ENCODE measurements around the gene MIP.
"Not testable (repeated sequence)": the region's sequence is repeated elsewhere in the genome, so short reads cannot be mapped to it uniquely, and the experiment has no call there.

Gene MIP

GRCh38 chr12:56454557-56454956, at the start of gene MIP:
Gene MIP (minus strand): TSS chr12:56454657. CDS start chr12:56454613, 44 bp downstream.
- no peak for DNase-seq

DNA sequence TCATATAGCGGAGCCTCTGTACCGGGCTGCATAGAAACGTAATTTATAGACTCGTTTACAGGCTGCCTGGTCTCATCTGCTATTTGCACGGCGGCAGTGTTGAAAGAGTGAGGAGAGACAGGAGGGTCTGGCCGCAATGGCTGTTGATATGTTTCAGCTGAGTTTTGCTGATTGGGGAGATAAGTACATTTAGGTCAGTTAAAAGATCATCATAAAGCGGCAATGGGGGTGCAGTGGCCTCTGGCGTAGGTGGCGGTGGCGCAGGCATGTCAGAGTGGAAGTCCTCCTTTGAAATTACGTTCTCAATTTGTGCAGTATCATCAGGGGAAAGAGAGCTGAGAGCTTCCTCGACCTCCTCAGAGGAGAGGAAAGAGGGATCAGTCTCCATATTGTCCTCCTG, 45.4 kb upstream of the MIP start:
- not testable (repeated sequence) for DNase-seq

DNA sequence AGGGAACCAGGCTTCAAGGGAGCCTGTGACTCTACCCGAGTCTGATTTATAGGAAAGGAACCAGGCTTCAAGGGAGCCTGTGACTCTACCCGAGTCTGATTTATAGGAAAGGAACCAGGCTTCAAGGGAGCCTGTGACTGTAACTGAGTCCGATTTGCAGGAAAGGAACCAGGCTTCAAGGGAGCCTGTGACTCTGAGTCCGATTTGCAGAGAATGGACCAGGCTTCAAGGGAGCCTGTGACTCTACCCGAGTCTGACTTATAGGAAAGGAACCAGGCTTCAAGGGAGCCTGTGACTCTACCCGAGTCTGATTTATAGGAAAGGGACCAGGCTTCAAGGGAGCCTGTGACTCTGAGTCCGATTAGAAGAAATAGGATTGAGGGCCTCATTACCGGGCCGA, 45.0 kb upstream of the MIP start:
- not testable (repeated sequence) for DNase-seq

DNA sequence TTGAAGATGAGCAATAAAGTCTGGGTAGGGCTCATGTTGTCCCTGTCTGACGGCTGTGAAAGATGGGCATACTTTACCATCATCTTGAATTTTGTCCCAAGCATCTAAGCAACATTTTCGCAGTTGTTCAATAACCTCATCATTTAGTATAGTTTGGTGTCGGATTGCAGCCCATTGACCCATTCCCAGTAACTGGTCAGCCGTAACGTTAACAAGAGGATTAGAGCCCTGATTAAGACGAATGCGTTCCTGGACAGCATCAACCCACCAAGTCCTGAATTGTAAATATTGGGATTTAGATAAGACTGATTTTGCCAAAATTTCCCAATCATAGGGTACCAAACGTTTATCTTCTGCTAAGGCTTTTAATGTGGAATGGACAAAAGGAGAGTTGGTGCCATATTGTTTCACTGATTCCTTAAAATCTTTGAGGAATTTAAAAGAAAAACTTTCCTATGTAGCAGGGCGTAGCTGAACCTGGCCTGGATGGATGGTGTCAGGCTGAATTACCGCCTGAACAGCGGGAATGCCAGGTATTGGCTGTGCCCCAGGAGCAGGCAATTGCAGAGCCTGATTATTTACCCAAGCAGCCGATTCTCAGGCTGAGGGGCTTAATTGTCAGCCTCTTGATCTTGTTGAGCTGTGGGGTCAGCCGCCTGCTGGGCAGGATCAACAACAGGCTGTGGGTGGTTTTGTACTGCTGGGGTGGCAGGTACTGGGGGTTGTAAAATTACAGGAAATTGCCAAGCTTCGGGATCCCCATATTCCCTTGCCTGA, 43.9 kb upstream of the MIP start:
- DNase-seq, result not testable (repeated sequence)

GRCh38 chr12:56496704-56497103, 42.2 kb upstream of the MIP start:
- DNase-seq, result peak; percentile 55

DNA sequence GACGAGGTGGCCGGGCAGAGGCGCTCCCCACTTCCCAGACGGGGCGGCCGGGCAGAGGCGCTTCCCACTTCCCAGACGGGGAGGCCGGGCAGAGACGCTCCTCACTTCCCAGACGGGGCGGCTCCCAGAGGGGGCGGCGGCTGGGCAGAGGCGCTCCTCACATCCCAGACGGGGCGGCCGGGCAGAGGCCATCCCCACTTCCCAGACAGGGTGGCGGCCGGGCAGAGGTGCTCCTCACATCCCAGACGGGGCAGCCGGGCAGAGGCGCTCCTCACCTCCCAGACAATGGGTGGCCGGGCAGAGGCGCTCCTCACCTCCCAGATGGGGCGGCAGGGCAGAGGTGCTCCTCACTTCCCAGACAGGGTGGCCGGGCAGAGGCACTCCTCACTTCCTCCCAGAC, 40.0 kb upstream of the MIP start:
- DNase-seq, result not testable (repeated sequence)

- DNase-seq, result not testable (repeated sequence)
Observed at GRCh38 chr12:56494106-56494415, 39.6 kb upstream of the MIP start.

DNA sequence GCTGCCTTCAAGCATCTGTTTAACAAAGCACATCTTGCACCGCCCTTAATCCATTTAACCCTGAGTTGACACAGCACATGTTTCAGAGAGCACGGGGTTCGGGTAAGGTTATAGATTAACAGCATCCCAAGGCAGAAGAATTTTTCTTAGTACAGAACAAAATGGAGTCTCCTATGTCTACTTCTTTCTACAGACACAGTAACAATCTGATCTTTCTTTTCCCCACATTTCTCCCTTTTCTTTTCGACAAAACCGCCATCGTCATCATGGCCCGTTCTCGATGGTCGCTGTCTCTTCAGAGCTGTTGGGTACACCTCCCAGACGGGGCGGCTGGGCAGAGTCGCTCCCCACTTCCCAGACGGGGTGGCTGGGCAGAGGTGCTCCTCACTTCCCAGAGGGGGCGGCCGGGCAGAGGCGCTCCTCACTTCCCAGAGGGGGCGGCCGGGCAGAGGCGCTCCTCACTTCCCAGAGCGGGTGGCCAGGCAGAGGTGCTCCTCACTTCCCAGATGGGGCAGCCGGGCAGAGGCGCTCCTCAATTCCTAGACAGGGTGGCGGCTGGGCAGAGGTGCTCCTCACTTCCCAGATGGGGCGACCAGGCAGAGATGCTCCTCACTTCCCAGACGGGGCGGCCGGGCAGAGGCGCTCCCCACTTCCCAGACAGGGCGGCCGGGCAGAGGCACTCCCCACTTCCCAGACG, 39.1 kb upstream of the MIP start:
- not testable (repeated sequence) for DNase-seq

DNA sequence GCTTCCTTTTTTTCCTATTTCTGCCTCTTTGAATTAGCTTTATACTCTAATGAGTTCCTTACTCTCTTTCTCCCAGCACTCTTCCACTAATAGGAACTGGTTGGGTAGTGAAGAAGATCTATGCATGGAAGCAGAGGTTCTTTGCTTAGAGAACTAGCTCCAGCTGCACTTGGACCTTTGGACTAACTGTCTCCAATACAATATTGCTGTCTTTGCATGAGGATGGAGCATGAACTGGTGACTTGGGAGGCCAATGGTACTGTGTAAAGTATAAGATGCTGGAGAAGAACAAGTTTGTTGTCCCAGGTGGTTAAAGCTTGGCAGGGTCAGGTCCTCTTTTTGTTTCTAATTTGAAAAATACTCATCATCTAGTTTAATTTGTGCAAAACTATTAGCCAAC, 35.9 kb upstream of the MIP start:
- no peak for DNase-seq

DNA sequence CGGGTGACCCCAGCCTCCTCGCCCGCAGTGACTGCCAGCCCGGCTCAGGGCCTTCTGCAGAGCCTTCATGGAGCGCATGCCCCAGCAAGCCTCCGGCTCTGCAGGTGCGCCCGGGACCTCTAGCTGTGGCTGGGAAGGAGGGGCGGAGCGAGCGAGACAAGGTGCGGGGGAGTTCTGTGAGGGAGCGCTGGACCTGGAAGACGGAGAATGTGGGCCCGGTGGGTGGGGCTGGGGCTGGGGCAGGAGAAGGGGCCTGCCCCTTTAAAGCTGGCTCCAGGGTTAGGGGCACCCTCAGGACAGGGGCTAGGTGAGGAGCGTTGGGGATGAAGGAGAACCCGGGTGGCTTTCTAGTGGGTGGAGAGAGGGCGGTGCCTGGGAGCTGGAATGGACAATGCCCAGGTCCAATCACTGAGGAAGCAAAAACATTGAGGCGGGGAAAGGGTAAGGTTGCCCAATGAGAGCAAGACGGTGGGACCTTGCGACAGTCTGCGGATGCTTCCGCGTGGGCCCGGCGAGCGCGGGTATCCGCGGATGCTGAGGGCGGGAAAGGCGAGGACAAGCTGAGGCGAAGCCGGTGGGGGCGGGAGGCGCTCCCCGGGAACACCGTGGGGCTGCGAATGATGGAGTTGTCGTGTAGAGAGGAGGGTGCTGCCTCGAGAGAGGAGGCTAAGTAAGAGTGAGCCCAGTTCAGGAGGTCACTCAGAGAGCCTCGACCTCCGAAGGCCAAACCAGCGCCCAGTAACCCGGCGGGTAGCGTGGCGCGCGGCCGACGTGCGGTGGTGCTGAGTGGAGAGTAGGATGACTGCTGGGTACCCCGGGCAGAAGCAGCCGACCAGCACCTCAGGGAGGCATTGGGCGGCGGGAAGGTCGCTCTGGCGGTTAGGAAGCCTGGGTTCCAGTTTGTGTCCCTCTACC, 33.8 kb upstream of the MIP start, which contains the start of gene GLS2:
Gene GLS2, minus strand, starts transcription at position 121 of the 915 bp plus-strand sequence. Its CDS starts 43 bp downstream, at position 78.
- peak; percentile 63 for DNase-seq

GRCh38 chr12:56487448-56488040, 33.1 kb upstream of the MIP start:
- no peak for DNase-seq

DNA sequence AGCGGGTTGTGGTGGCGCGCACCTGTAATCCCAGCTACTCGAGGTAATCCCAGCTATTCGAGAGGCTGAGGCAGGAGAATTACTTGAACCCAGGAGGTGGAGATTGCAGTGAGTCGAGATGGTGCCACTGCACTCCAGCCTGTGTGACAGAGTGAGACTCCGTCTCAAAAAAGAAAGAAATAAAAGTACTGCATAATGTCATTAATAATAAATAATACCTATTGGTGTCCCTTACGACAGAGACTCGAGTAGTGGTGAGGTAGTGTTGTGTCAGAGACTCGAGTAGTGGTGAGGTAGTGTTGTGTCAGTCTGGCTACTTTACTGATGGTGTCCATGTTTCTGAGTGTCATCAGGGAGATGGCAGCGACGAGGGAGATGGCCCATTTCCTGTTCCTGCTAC, 32.2 kb upstream of the MIP start:
- no peak for DNase-seq

DNA sequence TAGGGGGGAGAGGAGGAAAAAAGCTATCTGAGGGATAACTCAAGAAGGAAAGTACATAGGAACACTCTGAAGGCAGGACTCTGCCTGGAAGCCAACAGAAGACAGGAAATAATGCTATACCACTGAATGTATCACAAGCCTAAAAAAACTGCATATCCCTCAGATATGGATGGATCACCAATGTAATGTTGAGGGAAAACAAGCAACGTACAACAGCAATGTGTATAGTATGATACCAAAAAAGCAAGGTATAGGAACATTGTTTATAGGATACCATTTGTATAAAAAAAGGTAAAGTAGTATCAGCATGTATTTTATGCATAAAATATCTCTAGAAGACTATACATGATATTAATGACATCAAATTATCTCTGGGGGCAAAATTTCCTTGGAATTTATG, 30.1 kb upstream of the MIP start:
- DNase-seq, result no peak

DNA sequence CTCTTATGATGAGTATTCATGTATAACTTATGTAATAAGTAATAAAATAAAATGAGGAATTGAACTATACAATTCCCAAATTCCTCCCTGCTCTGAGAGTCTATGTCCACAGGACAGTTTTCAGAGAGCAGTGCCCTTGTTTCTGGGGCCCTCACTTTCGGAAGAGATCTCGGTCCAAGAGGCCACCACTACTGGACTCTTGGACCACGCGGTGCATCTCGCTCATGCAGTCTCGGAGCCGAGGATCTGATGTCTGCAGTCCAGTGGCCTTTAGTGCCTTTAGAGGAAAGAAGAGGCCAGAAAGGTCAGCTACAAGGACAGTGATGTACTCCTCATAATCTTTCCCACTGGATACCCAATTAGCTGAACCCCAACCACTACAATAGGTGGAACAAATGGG, 25.2 kb upstream of the MIP start:
- DNase-seq, result no peak

DNA sequence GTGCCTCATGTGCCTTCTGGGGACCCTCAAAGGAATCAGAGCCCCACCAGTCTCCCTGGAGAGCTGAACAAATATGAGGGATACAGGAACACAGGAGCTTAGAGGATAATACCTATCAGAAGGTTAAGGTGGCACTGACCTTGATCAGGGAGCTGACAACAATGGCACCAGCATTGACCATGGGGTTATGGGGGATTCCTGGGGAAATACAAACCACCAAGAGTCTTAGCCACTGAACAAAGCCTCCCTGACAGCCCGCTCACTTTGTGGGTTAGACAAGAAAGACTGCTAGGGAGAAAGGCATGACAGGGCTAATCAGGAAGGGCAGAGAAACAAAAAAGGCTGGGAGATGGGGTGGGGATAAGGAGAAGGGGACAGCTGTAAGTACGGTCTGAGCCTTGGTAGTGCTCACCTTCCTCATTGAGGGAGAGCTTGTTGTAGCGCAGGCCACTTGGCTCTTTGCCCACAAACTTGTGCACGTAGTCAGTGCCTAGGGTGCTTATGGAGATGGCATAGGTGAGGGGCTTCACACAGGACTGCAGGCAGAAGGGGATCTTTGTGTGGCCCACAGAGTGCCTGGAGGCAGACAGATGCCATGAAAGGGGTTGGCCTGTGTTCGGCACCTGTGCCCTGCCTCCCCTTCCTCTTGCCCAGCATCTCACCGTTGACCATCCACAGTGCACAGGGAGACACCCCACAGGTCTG, 23.2 kb upstream of the MIP start:
- DNase-seq, result no peak

- DNase-seq, result no peak
Observed at GRCh38 chr12:56476972-56477432, 22.5 kb upstream of the MIP start.

GRCh38 chr12:56476143-56476542, 21.7 kb upstream of the MIP start:
- no peak for DNase-seq

GRCh38 chr12:56474389-56474788, 19.9 kb upstream of the MIP start:
- no peak for DNase-seq

GRCh38 chr12:56469007-56469930, 14.8 kb upstream of the MIP start:
- DNase-seq, result no peak

- DNase-seq, result peak; percentile 95
Observed at GRCh38 chr12:56468216-56469006, 14.0 kb upstream of the MIP start, which contains the start of gene SPRYD4. Gene SPRYD4 (plus strand): TSS chr12:56468578. CDS start chr12:56468592, 14 bp downstream.
